Lower leg skin (tissue), 3 donors: ENCODE results near the gene MRPS15.

Source experiments
- CTCF ChIP-seq, 3 donors: fragments of 450-650 bp; IDR thresholded peaks; one replicate each; pipeline ENCODE4 v1.5.1; 2016; ENCODE audit warnings: antibody characterized with exemption in 3 of 3, mild to moderate bottlenecking in 3 of 3, moderate library complexity in 2 of 3
- POLR2A ChIP-seq, 2 donors: fragments of 450-650 bp; IDR thresholded peaks; one replicate each; pipeline ENCODE4 v1.6.1; 2016 to 2017; ENCODE audit warnings: antibody characterized with exemption in 2 of 2, mild to moderate bottlenecking in 1 of 2, moderate library complexity in 1 of 2

DNA sequence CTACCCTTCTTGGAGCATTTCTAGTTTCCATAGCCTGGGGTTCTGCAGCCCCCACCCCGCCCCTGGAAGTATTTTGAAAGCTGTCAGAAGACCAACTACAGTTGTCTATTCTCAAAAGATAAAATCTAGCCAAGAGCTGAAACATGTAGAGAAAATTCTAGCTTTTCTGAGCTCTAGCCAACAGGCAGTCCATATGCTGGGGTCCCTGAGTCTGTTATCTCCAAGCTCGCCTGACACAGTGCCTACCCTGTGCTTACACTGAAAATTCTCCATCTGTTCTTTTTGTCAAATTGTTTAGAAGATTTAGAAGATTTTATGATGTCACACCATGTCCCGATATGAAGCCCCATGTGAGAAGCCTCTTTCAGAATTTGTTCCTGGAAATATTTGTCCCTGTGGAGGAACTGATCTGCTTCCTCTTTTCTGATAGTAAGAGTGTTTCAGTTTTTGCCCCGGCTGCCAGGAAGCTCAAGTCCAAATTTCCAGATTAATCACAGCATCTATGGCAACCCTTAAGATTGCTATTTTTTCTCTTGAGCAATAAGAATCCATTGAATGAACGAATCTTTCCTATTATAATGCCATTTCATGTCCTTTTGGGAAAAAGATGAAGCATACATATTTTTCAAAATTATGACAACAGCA lies 42.2 kb upstream of the MRPS15 start:
- TF ChIP-seq CTCF (IDR thresholded peaks at IDR 0.05) (no peak), POLR2A (IDR thresholded peaks at IDR 0.05) (no peak)
